D721Med (cell line): Measurements from ENCODE around the gene PRAMEF33.
"Not testable (repeated sequence)": the region's sequence is repeated elsewhere in the genome, so short reads cannot be mapped to it uniquely, and the experiment has no call there.

Source experiments
- DNase-seq: peaks from one replicate; pipeline ENCODE4 v3.0.0; 2011; ENCODE audit warnings: low spot score; ENCODE audit not compliant: insufficient read length
- FAIRE-seq: peaks from 2 replicates; lab custom pipeline; 2011; peaks lifted over from hg19 to GRCh38; lab: Jason Lieb, UNC
- TF ChIP-seq, protein P1 (sequence below): IDR thresholded peaks from 2 replicates; pipeline ENCODE4 v1.5.1; 2012; ENCODE audit warnings: mild to moderate bottlenecking, control low read depth; ENCODE audit not compliant: insufficient read depth; ENCODE audit errors: missing control alignments

The PRAMEF33 gene

DNA sequence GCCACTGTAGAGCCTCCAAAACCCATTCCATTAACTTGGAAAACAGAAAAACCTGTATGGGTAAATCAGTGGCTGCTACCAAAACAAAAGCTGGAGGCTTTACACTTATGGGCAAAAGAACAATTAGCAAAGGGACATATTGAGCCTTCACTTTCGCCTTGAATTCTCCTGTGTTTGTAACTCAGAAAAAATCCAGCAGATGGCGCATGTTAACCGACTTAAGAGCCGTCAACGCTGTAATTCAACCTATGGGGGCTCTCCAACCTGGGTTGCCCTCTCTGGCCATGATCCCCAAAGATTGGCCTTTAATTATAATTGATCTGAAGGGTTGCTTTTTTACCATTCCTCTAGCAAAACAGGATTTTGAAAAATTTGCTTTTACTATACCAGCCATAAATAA is 53.4 kb downstream of the PRAMEF33 start:
- TF ChIP-seq, protein P1, sequence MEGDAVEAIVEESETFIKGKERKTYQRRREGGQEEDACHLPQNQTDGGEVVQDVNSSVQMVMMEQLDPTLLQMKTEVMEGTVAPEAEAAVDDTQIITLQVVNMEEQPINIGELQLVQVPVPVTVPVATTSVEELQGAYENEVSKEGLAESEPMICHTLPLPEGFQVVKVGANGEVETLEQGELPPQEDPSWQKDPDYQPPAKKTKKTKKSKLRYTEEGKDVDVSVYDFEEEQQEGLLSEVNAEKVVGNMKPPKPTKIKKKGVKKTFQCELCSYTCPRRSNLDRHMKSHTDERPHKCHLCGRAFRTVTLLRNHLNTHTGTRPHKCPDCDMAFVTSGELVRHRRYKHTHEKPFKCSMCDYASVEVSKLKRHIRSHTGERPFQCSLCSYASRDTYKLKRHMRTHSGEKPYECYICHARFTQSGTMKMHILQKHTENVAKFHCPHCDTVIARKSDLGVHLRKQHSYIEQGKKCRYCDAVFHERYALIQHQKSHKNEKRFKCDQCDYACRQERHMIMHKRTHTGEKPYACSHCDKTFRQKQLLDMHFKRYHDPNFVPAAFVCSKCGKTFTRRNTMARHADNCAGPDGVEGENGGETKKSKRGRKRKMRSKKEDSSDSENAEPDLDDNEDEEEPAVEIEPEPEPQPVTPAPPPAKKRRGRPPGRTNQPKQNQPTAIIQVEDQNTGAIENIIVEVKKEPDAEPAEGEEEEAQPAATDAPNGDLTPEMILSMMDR, result peak; percentile 68
- FAIRE-seq, DNase-seq: not testable (repeated sequence)
